H1 (cell line): ENCODE measurements around the gene UQCRFS1. TPM values are rescaled to one million over a fixed set of nuclear protein-coding genes. Genes with fewer than 3 reads are reported as not detected.

Experiments
- CTCF ChIA-PET: fragments of 300-600 bp; sonication (Branson Sonifier 250); formaldehyde crosslinking; loops from one replicate; lab custom pipeline; 2021; ENCODE audit not compliant: partially characterized antibody; lab: Charles Lee
- POLR2A ChIA-PET: fragments of 300-600 bp; sonication (Branson Sonifier 250); formaldehyde crosslinking; loops from one replicate; lab custom pipeline; 2021; ENCODE audit warnings: inconsistent platforms; ENCODE audit not compliant: partially characterized antibody; lab: Charles Lee
- DNase-seq, 2 experiments: peaks; one replicate each; pipeline versions ENCODE4 v3.0.0 to v3.0.0-alpha.2; 2010 to 2022; ENCODE audit warnings: low spot score in 2 of 2, low read depth in 1 of 2, mixed read lengths in 1 of 2
- FAIRE-seq: peaks from 2 replicates; lab custom pipeline; 2011; peaks lifted over from hg19 to GRCh38; lab: Jason Lieb, UNC
- H2AFZ ChIP-seq: 2 replicates; pipeline ENCODE4 v1.8.1; 2012; ENCODE audit warnings: low read length, inconsistent platforms
- H2AK5ac ChIP-seq: 2 replicates; pipeline ENCODE4 v1.6.1; 2013; ENCODE audit warnings: low read depth, low read length
- H2BK120ac ChIP-seq: replicated peaks from 2 replicates; pipeline ENCODE3; 2013; ENCODE audit warnings: low read depth, low read length, inconsistent platforms
- H2BK12ac ChIP-seq: 2 replicates; pipeline ENCODE4 v1.6.1; 2013; ENCODE audit warnings: low read depth, low read length
- H2BK15ac ChIP-seq: 2 replicates; pipeline ENCODE4 v1.6.1; 2013; ENCODE audit warnings: low read length
- H2BK20ac ChIP-seq: 2 replicates; pipeline ENCODE4 v1.6.1; 2013; ENCODE audit warnings: low read length
- H2BK5ac ChIP-seq: 2 replicates; pipeline ENCODE4 v1.6.1; 2013; ENCODE audit warnings: low read depth, low read length
- H3K14ac ChIP-seq: 2 replicates; pipeline ENCODE4 v1.6.1; 2013; ENCODE audit warnings: inconsistent platforms; ENCODE audit not compliant: insufficient read length
- H3K18ac ChIP-seq: 2 replicates; pipeline ENCODE4 v1.6.1; 2013; ENCODE audit warnings: low read length; ENCODE audit errors: extremely low read depth
- H3K23ac ChIP-seq: 2 replicates; pipeline ENCODE4 v1.6.1; 2013; ENCODE audit warnings: inconsistent platforms; ENCODE audit not compliant: insufficient read length
- H3K23me2 ChIP-seq: 2 replicates; pipeline ENCODE4 v1.6.1; 2013; ENCODE audit warnings: low read depth, low read length
- H3K27ac ChIP-seq: 2 replicates; pipeline ENCODE4 v1.6.1; 2011; ENCODE audit warnings: low read depth, low read length, inconsistent platforms
- H3K27me3 ChIP-seq, 4 experiments: replicated peaks in 1 of 4; 1 replicate in 1 of 4; 2 replicates in 3 of 4; pipeline versions ENCODE4 v1.6.1 to v1.8.1; 2011 to 2013; ENCODE audit warnings: low read length in 3 of 4, mild to moderate bottlenecking in 3 of 4, inconsistent platforms in 2 of 4, mixed read lengths in 2 of 4, moderate library complexity in 1 of 4; ENCODE audit not compliant: control insufficient read depth in 3 of 4, insufficient read depth in 3 of 4; ENCODE audit errors: extremely low read depth in 1 of 4
- H3K36me3 ChIP-seq, 4 experiments: 2 replicates each; pipeline versions ENCODE4 v1.6.1 to v1.8.1; 2011 to 2013; ENCODE audit warnings: mild to moderate bottlenecking in 4 of 4, low read length in 3 of 4, moderate library complexity in 2 of 4, control low read depth in 1 of 4, inconsistent platforms in 1 of 4; ENCODE audit not compliant: insufficient read depth in 4 of 4, control insufficient read depth in 2 of 4
- H3K4ac ChIP-seq: replicated peaks from 2 replicates; pipeline ENCODE3; 2013; ENCODE audit warnings: low read length, low read depth, mixed read lengths, inconsistent platforms; ENCODE audit not compliant: insufficient read length
- H3K4me1 ChIP-seq, 4 experiments: replicated peaks in 1 of 4; 1 replicate in 1 of 4; 2 replicates in 3 of 4; pipeline versions ENCODE4 v1.6.1 to v1.8.1; 2011 to 2013; ENCODE audit warnings: low read length in 3 of 4, inconsistent platforms in 2 of 4, mixed read lengths in 1 of 4; ENCODE audit not compliant: insufficient read depth in 4 of 4, control insufficient read depth in 3 of 4
- H3K4me2 ChIP-seq, 2 experiments: 2 replicates each; pipeline versions ENCODE4 v1.6.1 to v1.8.1; 2011 to 2013; ENCODE audit warnings: low read depth in 2 of 2, low read length in 2 of 2, control low read depth in 1 of 2, inconsistent platforms in 1 of 2, mild to moderate bottlenecking in 1 of 2; ENCODE audit not compliant: insufficient read depth in 1 of 2
- H3K4me3 ChIP-seq, 4 experiments: fragments of 200-600, 300-600 bp in 1 of 4; sonication (generic), shearing (Covaris generic), sonication (Bioruptor Twin) in 1 of 4; 2 replicates each; pipeline versions ENCODE4 v1.5.1 to v1.8.1; 2011 to 2016; ENCODE audit warnings: low read length in 4 of 4, low read depth in 3 of 4, control low read depth in 2 of 4, inconsistent platforms in 2 of 4, mild to moderate bottlenecking in 2 of 4, mixed read lengths in 1 of 4, moderate library complexity in 1 of 4; ENCODE audit not compliant: insufficient read depth in 2 of 4; ENCODE audit errors: extremely low read depth in 1 of 4
- H3K56ac ChIP-seq: replicated peaks from 2 replicates; pipeline ENCODE3; 2013; ENCODE audit warnings: low read depth, mild to moderate bottlenecking, mixed read lengths, low read length, inconsistent platforms; ENCODE audit not compliant: insufficient read length
- H3K79me1 ChIP-seq: 2 replicates; pipeline ENCODE4 v1.6.1; 2013; ENCODE audit warnings: low read depth, low read length, control low read depth
- H3K79me2 ChIP-seq, 2 experiments: 2 replicates each; pipeline versions ENCODE4 v1.6.1 to v1.8.1; 2012 to 2013; ENCODE audit warnings: low read length in 2 of 2, mild to moderate bottlenecking in 2 of 2, inconsistent platforms in 1 of 2; ENCODE audit not compliant: insufficient read depth in 2 of 2, control insufficient read depth in 1 of 2
- H3K9ac ChIP-seq, 4 experiments: replicated peaks in 1 of 4; 1 replicate in 1 of 4; 2 replicates in 3 of 4; pipeline versions ENCODE4 v1.6.1 to v1.8.1; 2011 to 2013; ENCODE audit warnings: low read depth in 3 of 4, low read length in 3 of 4, control low read depth in 2 of 4, mild to moderate bottlenecking in 2 of 4, moderate library complexity in 2 of 4, inconsistent platforms in 1 of 4; ENCODE audit errors: extremely low read depth in 1 of 4
- H3K9me3 ChIP-seq, 2 experiments: 2 replicates each; pipeline versions ENCODE4 v1.6.1 to v1.8.1; 2012 to 2013; ENCODE audit warnings: mild to moderate bottlenecking in 2 of 2, moderate library complexity in 2 of 2, control low read depth in 1 of 2, inconsistent platforms in 1 of 2, low read depth in 1 of 2, low read length in 1 of 2, mixed read lengths in 1 of 2; ENCODE audit not compliant: insufficient read depth in 2 of 2
- H4K20me1 ChIP-seq, 2 experiments: replicated peaks in 1 of 2; 2 replicates each; pipeline versions ENCODE3 to v1.8.1; 2011 to 2013; ENCODE audit warnings: inconsistent platforms in 2 of 2, low read length in 2 of 2, mild to moderate bottlenecking in 1 of 2; ENCODE audit not compliant: insufficient read depth in 2 of 2, control insufficient read depth in 1 of 2
- H4K5ac ChIP-seq: 2 replicates; pipeline ENCODE4 v1.6.1; 2013; ENCODE audit warnings: low read length, low read depth, mixed read lengths, inconsistent platforms; ENCODE audit not compliant: insufficient read length
- H4K8ac ChIP-seq: 2 replicates; pipeline ENCODE4 v1.8.0; 2013; ENCODE audit warnings: mild to moderate bottlenecking, moderate library complexity, low read length, inconsistent platforms; ENCODE audit not compliant: insufficient read depth; ENCODE audit errors: extremely low read depth
- H4K91ac ChIP-seq: replicated peaks from 2 replicates; pipeline ENCODE3; 2013; ENCODE audit warnings: low read length, mixed read lengths, inconsistent platforms; ENCODE audit not compliant: insufficient read length
- PHF8 ChIP-seq: fragments of 200-600 bp; sonication (generic); conservative IDR thresholded peaks from 2 replicates; pipeline ENCODE4 v1.7.1; 2012; ENCODE audit warnings: low read depth, mild to moderate bottlenecking, inconsistent platforms, low read length, moderate library complexity
- POLR2A ChIP-seq, 2 experiments: IDR thresholded peaks; 1 replicate in 1 of 2; 2 replicates in 1 of 2; pipeline ENCODE4 v1.6.1; 2011; ENCODE audit warnings: low read depth in 2 of 2, low read length in 2 of 2, mild to moderate bottlenecking in 2 of 2; ENCODE audit errors: control extremely low read depth in 1 of 2
- POLR2AphosphoS5 ChIP-seq: IDR thresholded peaks from 2 replicates; pipeline ENCODE4 v1.6.1; 2011; ENCODE audit warnings: low read depth, low read length
- SIX5 ChIP-seq: IDR thresholded peaks from 2 replicates; pipeline ENCODE4 v1.6.1; 2011; ENCODE audit warnings: mild to moderate bottlenecking, low read depth, low read length
- TAF7 ChIP-seq: optimal IDR thresholded peaks from 2 replicates; pipeline ENCODE3; 2011; ENCODE audit warnings: low read depth, mild to moderate bottlenecking, inconsistent platforms, low read length, moderate library complexity, borderline replicate concordance
- ZNF274 ChIP-seq: IDR thresholded peaks from 2 replicates; pipeline ENCODE4 v1.7.0; 2012; ENCODE audit warnings: low read length, borderline replicate concordance; ENCODE audit errors: extremely low read depth
- WGBS, 2 experiments: shearing (Covaris generic) in 1 of 2; methylation state at CpG; one replicate each; pipeline versions ENCODE4 v1.1.6 to v1.1.7; 2013 to 2015; ENCODE audit warnings: low lambda C conversion rate in 2 of 2, mixed read lengths in 2 of 2, inconsistent platforms in 1 of 2, low coverage in 1 of 2, missing lambda C conversion rate in 1 of 2; ENCODE audit not compliant: insufficient replicate concordance in 2 of 2, insufficient coverage in 1 of 2, insufficient read length in 1 of 2; ENCODE audit errors: extremely low coverage in 1 of 2, missing lambda C conversion rate in 1 of 2; 5-methylcytosine and 5-hydroxymethylcytosine counted together
- polyA plus RNA-seq, 7 experiments: library from polyadenylated mRNA; depleted of rRNA in 3 of 7; stranded (reverse) in 5 of 7; unstranded in 2 of 7; fragments of >200 nt in 5 of 7; fragments of 200-250 nt in 2 of 7; gene quantifications; 1 replicate in 5 of 7; 2 replicates in 1 of 7; 4 replicates in 1 of 7; pipeline versions ENCODE4 v1.2.1 to v1.2.3, GENCODE V29; 2011 to 2013; ENCODE audit warnings: missing spikeins in 2 of 7, mixed read lengths in 2 of 7
- total RNA-seq: library from RNA; stranded (reverse); fragmentation: NEBNext Ultra II Directional; extraction: Animal tissue kit (Norgen Biotek cat#: 25700); gene quantifications from 2 replicates; pipeline ENCODE4 v1.2.1, GENCODE V29; 2021

UQCRFS1 gene
- total and polyA plus RNA-seq, 2 of the 8 experiments (the other 6 are each of a cell fraction or from before 2014, with no cell fraction given) = 52.4 to 59.1 TPM

- H3K27ac ChIP-seq = no peak overlapping the region
- H2AK5ac ChIP-seq = no peak overlapping the region
- DNase-seq (no peak), FAIRE-seq (peak; percentile 24)
- POLR2A ChIA-PET = no interaction called here
- no peak overlapping the region for H4K8ac ChIP-seq
- H3K4ac ChIP-seq = no peak overlapping the region
- H3K9ac ChIP-seq = peak overlapping the region in 1 of 4 experiments; percentile 34; a peak in 1 of 7 replicates
- peaks cover 0 to 20% (median 9%) of the 10 kb centered on the region in 4 experiments; a peak in 4 of 8 replicates for H3K36me3 ChIP-seq
- H2BK12ac ChIP-seq = no peak overlapping the region
- H2BK5ac ChIP-seq = no peak overlapping the region
- peaks cover 17 to 18% of the 10 kb centered on the region in 2 experiments for H4K20me1 ChIP-seq
- no peak overlapping the region for H3K56ac ChIP-seq
- no peak overlapping the region; a peak in 2 of 8 replicates for H3K4me3 ChIP-seq
- H3K18ac ChIP-seq = no peak overlapping the region
- no peaks in the 10 kb centered on the region for H3K27me3 ChIP-seq
- TF ChIP-seq POLR2AphosphoS5 (peak; percentile 30), ZNF274 (no peak), PHF8 (no peak), TAF7 (no peak), SIX5 (no peak), POLR2A (IDR thresholded peaks at IDR 0.05; ENCODE audit: control extremely low read depth in 1 of 2, low read depth in 2 of 2, low read length in 2 of 2) (peak in 1 of 2 experiments; percentile 20; a peak in 2 of 3 replicates)
- no peak overlapping the region for H2BK120ac ChIP-seq
- H3K4me2 ChIP-seq = no peak overlapping the region
- no peak overlapping the region for H2BK15ac ChIP-seq
- H2BK20ac ChIP-seq = no peak overlapping the region
- H3K79me1 ChIP-seq = no peaks in the 10 kb centered on the region; the same call in 1 of the 2 replicates
- no peaks in the 10 kb centered on the region for H3K23me2 ChIP-seq
- no peaks in the 10 kb centered on the region for H3K9me3 ChIP-seq
- H3K4me1 ChIP-seq = peaks cover 0 to 3% (median 2%) of the 10 kb centered on the region in 4 experiments; a peak in 3 of 7 replicates
- no peak overlapping the region for H2AFZ ChIP-seq
- H3K23ac ChIP-seq = no peak overlapping the region
- H4K5ac ChIP-seq = no peak overlapping the region
- no peak overlapping the region for H4K91ac ChIP-seq
- CTCF ChIA-PET = interaction anchor here (0.6 to 0.8 kb wide), 2 partner anchors 35 to 1038 kb away, joined by 3 read pairs; no protein-coding TSS in a partner anchor
- H3K14ac ChIP-seq = no peak overlapping the region
- H3K79me2 ChIP-seq = peaks cover 8 to 50% of the 10 kb centered on the region in 2 experiments
- WGBS, 2 experiments = 86% methylated on average over 3 of the region's 3 CpGs; no CpG with 5 or more reads in 1 of the 2 experiments
Observed at GRCh38 chr19:29206453-29206852, 6.5 kb downstream of the UQCRFS1 start.
